Raji (cell line): ENCODE results near the gene MSRB3.

Experiments
- POLR2A ChIP-seq: IDR thresholded peaks from 2 replicates; pipeline ENCODE4 v1.6.1; 2011; ENCODE audit warnings: low read depth, low read length, control low read depth; ENCODE audit not compliant: insufficient read depth

MSRB3 gene

DNA sequence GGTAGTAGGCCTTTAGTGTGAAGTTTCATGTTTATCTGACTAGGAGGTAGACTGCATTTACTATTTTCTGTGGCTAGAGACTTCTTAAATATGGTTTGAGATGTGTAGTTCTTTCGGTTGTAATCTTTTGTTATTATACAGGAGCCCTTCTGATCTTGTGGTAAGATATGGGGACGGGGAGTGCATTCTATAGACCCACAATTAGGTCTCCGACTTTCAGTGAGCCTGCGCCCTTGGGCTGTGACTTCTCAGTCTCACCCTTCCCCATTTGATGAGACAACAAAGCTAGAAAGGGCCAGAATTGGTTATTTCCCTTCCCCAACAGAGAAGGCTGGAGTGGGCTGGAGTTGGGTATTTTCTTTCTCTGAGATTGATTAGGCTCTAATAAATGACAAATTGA is 130.0 kb downstream of the MSRB3 start:
- no peak for TF ChIP-seq POLR2A

DNA sequence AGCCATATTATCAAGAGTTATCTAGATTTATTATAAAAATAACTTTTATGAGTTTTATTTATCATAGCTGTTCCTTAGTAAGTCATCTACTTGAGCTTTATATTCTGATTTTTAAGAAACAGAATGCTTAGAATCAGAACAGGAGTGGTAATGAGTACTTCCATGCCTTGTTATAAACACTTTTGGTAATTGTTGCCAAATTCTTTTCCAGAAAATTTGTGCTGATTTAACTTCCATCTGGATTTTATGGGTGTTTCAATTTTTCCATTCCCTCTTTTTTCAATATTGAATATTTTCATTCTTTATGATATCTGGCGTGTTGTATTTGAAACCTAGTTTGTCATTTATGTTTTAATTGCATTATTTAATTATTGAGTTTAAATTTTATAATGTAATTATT is 131.2 kb downstream of the MSRB3 start:
- TF ChIP-seq POLR2A: no peak

DNA sequence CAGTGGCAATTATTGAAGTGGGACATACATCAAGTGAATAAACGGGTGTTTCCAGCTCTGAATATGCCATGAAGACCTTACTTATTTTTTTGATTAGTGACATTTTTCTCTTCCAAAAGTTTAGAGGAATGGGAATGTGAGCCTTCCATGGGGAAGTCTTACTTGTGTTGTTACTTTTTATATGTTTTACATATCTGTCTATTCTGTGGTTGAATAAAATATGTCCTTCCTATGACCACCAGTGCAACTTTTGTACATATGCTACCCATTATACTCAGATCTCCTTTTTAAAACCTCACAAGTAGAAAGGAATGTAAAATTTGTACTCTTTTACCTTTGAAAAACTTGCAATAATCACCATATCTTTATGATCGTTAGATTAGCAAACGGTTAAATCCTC is 132.7 kb downstream of the MSRB3 start:
- no peak for TF ChIP-seq POLR2A

DNA sequence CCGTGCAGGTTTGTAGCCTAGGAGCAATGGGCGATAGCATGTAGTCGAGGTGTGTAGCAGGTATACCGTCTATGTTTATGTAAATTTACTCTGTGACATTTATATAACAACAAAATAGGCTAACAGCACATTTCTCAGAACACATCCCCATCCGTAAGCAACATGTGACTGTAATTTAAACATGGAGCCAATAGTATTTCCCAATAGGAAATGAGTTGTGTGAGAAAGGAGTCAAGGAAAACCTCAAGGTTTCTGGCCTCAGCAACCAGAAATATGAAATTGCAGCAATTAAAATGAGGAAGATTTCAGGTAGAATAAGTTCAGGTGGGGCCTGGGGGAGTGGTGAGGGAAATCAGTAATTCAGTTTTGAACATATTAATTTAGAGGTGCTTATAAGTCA is 136.0 kb downstream of the MSRB3 start:
- TF ChIP-seq POLR2A: no peak

DNA sequence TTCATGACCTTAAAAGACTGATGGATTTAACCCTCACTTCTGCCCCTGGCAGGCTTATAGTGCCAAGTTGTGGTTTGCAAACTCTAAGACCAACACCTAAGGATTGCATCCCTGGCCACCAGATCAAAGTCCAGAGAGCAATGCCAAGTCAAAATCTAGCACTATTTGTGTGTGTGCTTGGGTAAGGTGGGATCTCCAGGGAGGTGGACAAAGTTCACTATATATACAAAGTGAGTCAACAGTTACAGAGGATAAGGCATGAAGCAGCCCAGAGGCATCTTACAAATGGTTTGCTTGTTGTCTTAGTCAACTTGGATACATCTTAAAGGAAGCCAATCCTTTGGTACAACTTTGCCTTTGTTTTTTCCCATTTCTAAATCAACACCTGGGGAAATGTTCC is 137.3 kb downstream of the MSRB3 start:
- no peak for TF ChIP-seq POLR2A

DNA sequence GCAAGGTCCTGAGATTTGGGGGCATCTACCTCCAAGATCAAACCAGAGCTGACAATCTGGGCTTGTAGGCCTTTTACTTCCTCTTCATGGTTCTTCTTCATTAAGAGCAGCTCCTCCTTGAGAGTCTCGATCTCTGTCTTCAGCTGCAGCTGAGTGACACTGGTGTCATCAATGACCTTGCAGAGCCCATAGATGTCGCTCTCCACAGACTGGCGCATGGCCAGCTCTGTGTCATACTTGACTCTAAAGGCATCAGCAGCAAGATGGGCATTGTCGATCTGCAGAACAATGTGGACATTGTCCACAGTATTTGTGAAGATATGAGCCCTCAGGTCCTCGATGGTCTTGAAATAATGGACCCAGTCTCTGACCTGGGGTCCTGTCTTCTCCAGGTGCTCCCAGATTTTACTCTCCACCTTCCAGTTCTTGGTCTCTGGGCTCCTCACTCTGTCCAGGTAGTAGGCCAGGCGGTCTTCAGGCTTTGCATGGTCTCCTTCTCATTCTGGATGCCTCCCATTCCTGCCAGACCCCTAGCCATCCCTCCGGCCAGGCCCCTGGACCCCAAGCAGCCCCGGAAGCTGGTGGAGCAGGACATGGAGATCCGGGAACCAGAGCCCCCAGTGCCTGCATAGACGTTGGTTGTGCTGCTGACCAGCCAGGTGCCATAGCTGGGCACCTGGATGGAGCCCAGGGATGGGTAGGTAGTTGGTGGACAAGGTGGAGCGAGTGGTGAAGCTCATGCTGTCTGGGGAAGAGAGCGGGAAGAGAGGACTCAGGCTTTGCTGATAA is 141.0 kb downstream of the MSRB3 start:
- TF ChIP-seq POLR2A: no peak

DNA sequence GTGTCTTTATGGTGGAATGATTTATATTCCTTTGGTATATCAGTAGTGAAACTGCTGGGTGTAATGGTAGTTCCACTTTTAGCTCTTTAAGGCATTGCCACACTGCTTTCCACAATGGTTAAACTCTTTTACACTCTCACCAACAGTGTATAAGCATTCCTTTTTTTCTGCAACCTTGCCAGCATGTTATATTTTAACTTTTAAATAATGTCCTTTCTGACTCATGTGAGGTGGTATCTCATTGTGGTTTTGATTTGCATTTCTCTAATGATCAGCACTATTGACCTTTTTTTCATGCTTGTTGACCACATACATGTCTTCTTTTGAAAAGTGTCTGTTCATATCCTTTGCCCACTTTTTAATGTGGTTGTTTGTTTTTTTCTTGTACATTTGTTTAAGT is 142.5 kb downstream of the MSRB3 start:
- no peak for TF ChIP-seq POLR2A

DNA sequence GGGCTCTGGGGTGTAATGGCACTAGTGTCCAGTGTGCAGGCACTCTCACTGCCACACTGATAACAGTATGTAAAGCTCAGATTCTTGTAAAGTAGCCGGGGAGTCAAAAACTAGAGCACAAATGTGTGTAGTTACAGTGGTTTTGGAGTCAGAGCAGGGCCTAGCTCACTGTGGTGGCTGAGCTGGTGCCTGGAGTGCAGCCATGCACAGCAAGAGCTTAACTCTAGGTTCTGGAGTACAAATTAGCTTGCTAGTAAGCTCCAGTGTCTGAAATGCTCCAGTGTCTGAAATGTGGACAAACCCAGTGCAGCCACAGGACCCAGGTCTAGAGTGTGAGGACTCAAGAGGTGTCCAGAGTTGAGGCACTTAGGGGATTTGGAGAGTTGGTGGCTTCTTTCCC is 149.2 kb downstream of the MSRB3 start:
- no peak for TF ChIP-seq POLR2A

DNA sequence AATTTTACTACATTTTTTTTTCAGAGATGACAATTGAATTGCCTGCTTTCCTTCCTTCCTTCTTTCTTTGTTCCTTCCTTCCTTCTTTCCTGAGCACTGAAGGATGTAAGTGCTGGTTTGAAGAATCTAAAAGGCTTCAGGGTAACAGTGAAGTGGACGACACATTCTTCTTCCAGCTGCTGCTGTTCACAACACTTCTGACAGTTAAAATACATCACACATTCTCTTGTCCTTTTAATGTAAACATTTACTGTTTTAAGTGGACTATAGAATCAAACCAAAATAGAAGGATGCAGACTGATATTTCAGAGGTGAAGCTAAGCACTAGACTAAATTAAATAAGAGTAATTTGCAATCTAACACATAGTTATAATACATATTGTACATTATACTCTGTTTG is 151.5 kb downstream of the MSRB3 start:
- no peak for TF ChIP-seq POLR2A

DNA sequence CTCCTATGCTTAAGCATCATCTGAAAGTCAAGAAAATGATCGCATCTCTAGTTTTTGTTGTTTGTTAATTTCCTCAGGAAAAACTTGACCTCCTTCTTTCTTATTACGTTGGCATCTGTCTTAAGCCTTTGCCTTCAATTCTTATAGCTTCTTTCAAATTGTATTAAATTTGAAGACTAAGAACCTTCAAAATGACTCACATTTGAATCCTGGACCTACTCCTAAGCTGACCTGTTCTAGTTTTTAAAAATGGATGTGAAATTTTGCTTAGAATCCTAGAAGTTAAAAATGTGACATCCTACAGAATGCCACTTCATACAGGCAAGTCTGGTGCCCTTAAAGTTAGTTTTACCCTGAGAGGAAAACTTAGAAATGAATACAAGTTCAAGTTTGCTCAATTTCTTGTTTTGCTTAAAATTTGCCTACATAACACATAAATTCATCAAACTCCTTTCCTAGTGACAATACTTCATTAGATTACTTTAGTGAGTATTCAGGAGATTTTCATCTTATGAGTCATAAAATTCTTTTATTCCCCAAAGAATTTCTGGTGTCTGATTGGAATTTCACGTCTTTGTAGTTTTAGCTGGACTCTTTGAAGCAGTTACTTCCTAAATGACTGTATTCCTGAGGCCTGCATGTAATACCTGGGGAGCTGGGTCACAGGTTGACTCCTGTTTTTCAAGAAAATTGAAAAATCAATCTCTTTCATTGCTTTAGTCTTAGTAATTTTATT is 152.3 kb downstream of the MSRB3 start:
- TF ChIP-seq POLR2A: no peak

DNA sequence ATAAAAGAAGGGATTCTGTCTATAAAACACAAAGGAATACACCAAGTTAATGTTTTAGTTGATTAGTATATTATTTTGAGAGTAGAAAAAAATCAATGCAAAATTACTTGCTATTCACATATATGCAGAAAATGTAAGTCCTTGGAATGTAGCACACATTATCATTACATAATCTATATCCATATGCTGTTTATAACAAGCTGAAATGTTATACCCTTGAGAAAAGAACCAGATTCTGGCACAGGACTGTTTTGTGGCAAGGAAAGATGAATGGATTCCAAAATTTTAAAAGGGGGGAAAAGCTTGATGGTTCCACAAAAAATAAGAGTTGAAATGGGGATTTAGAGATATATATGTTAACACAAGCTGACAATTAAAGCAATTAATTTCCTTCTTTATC is 153.6 kb downstream of the MSRB3 start:
- TF ChIP-seq POLR2A: no peak

DNA sequence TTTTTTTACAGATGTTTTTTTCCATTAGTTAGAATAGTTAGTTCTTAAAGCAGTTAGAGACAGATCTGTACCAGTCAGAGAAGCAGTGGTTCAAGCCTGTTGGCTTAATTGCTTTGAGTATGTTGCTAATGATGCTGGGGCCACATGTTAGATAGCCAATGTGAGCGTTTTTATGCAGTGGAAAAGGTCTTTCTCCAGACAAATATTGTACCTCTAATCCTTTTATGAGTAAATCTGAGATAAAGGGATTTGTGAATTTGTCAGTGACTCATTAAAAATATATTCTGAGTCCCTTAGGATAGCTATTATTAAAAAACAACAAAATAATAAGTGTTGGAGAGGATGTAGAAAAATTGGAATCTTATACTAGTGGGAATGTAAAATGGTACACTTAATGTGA is 154.2 kb downstream of the MSRB3 start:
- TF ChIP-seq POLR2A: no peak

DNA sequence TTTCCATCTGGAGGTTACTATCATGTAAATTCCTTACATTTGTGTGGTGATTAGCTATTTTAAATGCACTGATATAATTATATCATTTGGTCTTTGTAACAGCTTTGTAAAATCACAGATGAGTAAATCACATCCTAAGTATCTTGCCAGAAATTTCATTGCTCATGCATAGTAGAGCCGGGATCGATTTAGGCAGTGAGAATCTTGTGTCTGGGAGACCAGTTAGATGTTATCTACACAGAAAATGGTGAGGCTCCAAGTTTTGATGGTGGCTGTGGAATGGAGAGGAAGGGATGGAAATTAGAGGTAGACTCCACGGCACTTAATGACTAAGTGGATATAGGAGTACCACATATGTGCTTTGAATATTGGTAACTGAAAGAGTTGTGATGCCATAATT is 156.3 kb downstream of the MSRB3 start:
- no peak for TF ChIP-seq POLR2A

DNA sequence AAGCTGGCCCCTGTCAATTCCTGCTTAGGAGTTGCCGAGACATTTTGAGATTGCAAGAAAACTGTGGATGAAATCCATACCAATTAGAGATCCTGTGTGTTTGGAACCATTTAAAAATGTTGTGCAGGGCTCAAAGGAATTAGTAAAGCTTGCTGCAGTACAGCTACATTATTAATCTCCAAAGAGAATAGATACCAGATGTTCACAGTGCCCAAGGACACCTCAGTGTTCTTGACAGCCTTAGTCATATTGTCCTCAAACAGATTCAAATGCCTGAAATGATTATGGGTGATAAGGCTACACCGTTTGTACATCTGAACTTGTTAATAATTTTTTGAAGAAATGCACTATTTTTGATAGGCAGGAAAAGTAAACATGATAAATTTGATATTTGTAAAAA is 164.6 kb downstream of the MSRB3 start:
- no peak for TF ChIP-seq POLR2A

DNA sequence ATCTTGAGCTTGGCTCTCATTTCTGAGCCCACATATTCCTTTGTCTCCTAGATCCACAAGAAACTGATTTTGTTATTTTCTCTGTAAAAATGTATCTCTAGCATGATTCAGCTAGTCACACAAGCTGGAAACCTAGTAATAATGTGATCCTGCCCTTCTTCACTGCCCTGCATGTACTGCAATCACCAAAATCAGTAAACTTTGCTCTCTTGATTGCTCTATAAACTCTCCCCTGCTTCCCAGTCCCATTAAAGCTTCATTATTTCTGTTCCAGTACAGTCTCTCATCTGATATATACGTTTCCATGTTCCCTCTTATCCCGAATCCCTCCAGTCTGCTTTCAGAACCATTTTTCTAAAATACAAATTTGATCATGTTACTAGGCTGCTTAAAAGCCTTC is 166.5 kb downstream of the MSRB3 start:
- no peak for TF ChIP-seq POLR2A

DNA sequence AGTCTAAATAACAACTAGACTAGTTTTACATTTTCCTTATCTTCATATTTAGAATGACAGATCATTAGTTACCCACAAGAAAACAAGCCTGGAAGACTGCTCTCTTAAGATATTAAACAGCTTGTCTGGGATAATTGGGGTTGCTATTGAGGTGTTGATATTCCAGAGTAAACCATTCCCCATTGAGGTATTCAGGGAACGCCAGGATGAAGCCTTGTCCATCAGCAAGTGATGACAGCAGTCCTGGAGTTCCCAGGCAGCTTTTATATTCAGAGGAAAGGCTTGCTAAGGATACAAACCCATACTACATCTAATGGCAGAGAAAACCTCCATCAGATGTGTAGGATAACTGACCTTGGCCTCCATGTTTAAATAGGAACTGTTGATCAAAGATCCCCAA is 168.4 kb downstream of the MSRB3 start:
- no peak for TF ChIP-seq POLR2A

DNA sequence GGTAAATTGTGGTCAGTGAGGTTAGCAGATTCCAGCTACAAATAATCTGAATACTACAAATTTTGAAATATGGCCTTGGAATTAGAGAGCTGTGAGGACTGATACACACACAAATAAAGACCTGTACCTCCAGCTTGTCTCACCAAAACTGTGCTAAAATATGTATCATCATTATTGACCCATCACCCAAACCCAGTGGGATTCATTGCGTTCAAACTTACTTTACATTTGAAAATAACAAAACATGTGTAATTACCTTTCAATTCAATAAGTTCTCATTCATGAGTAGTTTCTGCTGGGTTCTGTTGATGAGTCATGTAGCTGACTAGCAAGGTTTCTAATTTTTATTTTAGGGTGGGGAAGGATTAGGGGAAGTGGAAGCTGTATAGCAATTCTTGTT is 170.9 kb downstream of the MSRB3 start:
- no peak for TF ChIP-seq POLR2A
